Measurements from ENCODE around the gene LRRC4C.
"Not testable (repeated sequence)": the region's sequence is repeated elsewhere in the genome, so short reads cannot be mapped to it uniquely, and the experiment has no call there.

LRRC4C gene

GRCh38 chr11:41003339-41004282 lies 455.8 kb downstream of the LRRC4C start:
- DNase-seq, result no peak

- no peak for DNase-seq
Observed at GRCh38 chr11:40998920-40999319, 460.5 kb downstream of the LRRC4C start.

GRCh38 chr11:40987776-40988435 lies 471.5 kb downstream of the LRRC4C start:
- no peak for DNase-seq

GRCh38 chr11:40986320-40986719 lies 473.1 kb downstream of the LRRC4C start:
- DNase-seq, result no peak

GRCh38 chr11:40975076-40975475 lies 484.4 kb downstream of the LRRC4C start:
- no peak for DNase-seq

GRCh38 chr11:40974186-40974795 lies 485.2 kb downstream of the LRRC4C start:
- no peak for DNase-seq

- DNase-seq, result no peak
Observed at GRCh38 chr11:40958707-40959106, 500.7 kb downstream of the LRRC4C start.

- DNase-seq, result no peak
Observed at GRCh38 chr11:40952479-40952878, 507.0 kb downstream of the LRRC4C start.

GRCh38 chr11:40938002-40938401 lies 521.5 kb downstream of the LRRC4C start:
- DNase-seq, result no peak

- DNase-seq, result no peak
Observed at GRCh38 chr11:40924915-40925314, 534.5 kb downstream of the LRRC4C start.

GRCh38 chr11:40921246-40921645 lies 538.2 kb downstream of the LRRC4C start:
- DNase-seq, result no peak

- DNase-seq, result not testable (repeated sequence)
Observed at GRCh38 chr11:40910774-40911173, 548.7 kb downstream of the LRRC4C start.

GRCh38 chr11:40894501-40894900 lies 565.0 kb downstream of the LRRC4C start:
- no peak for DNase-seq

GRCh38 chr11:40885250-40885954 lies 574.0 kb downstream of the LRRC4C start:
- no peak for DNase-seq

- no peak for DNase-seq
Observed at GRCh38 chr11:40882301-40882700, 577.2 kb downstream of the LRRC4C start.

- DNase-seq, result no peak
Observed at GRCh38 chr11:40879911-40880310, 579.5 kb downstream of the LRRC4C start.

GRCh38 chr11:40877981-40878380 lies 581.5 kb downstream of the LRRC4C start:
- DNase-seq, result no peak

- DNase-seq, result no peak
Observed at GRCh38 chr11:40877256-40877655, 582.2 kb downstream of the LRRC4C start.

- no peak for DNase-seq
Observed at GRCh38 chr11:40867991-40868632, 591.3 kb downstream of the LRRC4C start.

- DNase-seq, result not testable (repeated sequence)
Observed at GRCh38 chr11:40857754-40858153, 601.7 kb downstream of the LRRC4C start.

- no peak for DNase-seq
Observed at GRCh38 chr11:40842750-40843339, 616.6 kb downstream of the LRRC4C start.

- DNase-seq, result no peak
Observed at GRCh38 chr11:40841231-40841630, 618.2 kb downstream of the LRRC4C start.
